Measurements from ENCODE around the gene TEPSIN. TPM values are rescaled to one million over a fixed set of nuclear protein-coding genes. Genes with fewer than 3 reads are reported as not detected.

TEPSIN gene
- total RNA-seq, 4 donors from 2014 or later = 19.5 to 31.6 (median 23.5) TPM

GRCh38 chr17:81217491-81217890 is 21.4 kb downstream of the TEPSIN start:
- no peak overlapping the region for H3K4me3 ChIP-seq
- TF ChIP-seq CTCF (IDR thresholded peaks at IDR 0.05) (no peak), EP300 (IDR thresholded peaks at IDR 0.05) (no peak), POLR2AphosphoS5 (IDR thresholded peaks at IDR 0.05) (no peak), POLR2A (IDR thresholded peaks at IDR 0.05; ENCODE audit: low read depth) (no peak)
- H3K4me1 ChIP-seq = peaks cover 14 to 15% (median 14%) of the 10 kb centered on the region in 4 donors
- H3K27ac ChIP-seq (replicated peaks in 1 of 4) = no peak overlapping the region
- WGBS = 87% methylated on average over 15 of the region's 18 CpGs
- intact Hi-C loops (cut with DNase I) = no loop called here
- no peaks in the 10 kb centered on the region for H3K27me3 ChIP-seq
- peaks cover 7 to 28% (median 13%) of the 10 kb centered on the region in 4 donors for H3K36me3 ChIP-seq
- no peaks in the 10 kb centered on the region for H3K9me3 ChIP-seq
- no peak for DNase-seq (ENCODE audit: extremely low spot score)

DNA sequence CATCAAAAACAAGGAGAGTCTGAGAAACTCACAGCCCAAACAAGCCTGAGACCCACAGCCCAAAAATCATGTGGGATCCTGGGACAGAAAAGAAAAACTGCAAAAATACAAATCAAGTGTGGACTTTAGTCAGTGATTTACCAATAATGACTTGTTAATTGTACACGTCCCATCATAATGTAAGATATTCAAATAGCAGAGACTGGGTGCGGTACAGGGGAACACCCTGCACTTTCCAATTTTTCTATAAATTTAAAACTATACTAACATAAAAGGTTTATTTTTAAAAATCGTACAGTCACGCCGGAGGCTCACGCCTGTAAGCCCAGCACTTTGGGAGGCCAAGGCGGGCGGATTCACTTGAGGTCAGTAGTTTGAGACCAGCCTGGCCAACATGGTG is 24.9 kb downstream of the TEPSIN start:
- Histone ChIP-seq H3K27ac (replicated peaks in 1 of 4) (no peak overlapping the region), H3K9me3 (no peaks in the 10 kb centered on the region), H3K4me1 (peaks cover 0 to 5% (median 0%) of the 10 kb centered on the region in 4 donors), H3K4me3 (no peak overlapping the region), H3K27me3 (no peaks in the 10 kb centered on the region), H3K36me3 (peaks cover 0 to 18% (median 4%) of the 10 kb centered on the region in 4 donors)
- intact Hi-C loops (cut with DNase I) = no loop called here
- TF ChIP-seq CTCF (IDR thresholded peaks at IDR 0.05) = no peak
- no peak for TF ChIP-seq POLR2AphosphoS5 (IDR thresholded peaks at IDR 0.05)
- TF ChIP-seq EP300 (IDR thresholded peaks at IDR 0.05) = no peak
- TF ChIP-seq POLR2A (IDR thresholded peaks at IDR 0.05; ENCODE audit: low read depth) = no peak
- 99% methylated on average over 8 of the region's 8 CpGs for WGBS
- DNase-seq (ENCODE audit: extremely low spot score) = no peak

DNA sequence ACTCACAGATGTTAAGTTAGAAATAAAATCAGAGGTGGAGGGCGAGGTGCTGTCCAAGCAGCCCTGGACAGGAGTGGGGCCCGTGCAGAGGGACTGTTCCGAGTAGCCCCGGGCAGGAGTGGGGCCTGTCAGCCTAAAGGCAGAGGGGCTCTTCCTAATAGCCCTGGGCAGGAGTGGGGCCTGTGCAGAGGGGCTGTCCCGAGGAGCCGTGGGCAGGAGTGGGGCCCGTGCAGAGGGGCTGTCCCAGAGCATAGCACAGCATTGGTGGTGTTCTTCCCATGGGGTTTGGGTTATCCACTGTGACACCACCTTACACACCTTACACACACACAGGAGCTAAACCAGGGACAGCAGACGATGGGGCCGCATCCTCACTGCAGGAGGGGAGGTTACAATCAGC is 26.5 kb downstream of the TEPSIN start:
- Histone ChIP-seq H3K4me3 (no peak overlapping the region), H3K4me1 (peaks cover 0 to 5% (median 0%) of the 10 kb centered on the region in 4 donors)
- 88% methylated on average over 9 of the region's 9 CpGs for WGBS

DNA sequence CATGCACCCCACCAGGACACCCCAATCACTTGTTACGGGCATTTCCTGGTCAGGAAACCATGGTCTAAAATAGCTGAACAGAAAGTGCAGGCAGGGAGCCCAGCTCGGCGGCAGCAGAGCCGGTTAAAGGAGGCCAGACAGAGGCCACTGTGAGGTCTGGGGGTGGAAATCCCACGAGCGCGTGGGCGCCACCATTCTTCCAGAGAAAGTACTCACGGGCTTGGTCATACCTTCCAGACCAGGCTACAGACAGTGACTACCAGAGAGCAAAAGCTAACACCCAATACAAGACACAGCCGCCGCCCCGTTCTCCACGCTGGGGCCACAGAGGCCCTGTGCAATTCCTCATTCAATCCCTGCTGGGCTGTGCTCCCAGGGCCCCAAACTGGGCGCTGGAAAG is 28.0 kb downstream of the TEPSIN start:
- WGBS = 72% methylated on average over 14 of the region's 14 CpGs
- Histone ChIP-seq H3K27ac (replicated peaks in 1 of 4) (no peak overlapping the region), H3K27me3 (no peaks in the 10 kb centered on the region), H3K9me3 (no peaks in the 10 kb centered on the region), H3K4me3 (no peak overlapping the region), H3K36me3 (peaks cover 0 to 24% (median 17%) of the 10 kb centered on the region in 4 donors), H3K4me1 (peaks cover 0 to 5% (median 0%) of the 10 kb centered on the region in 4 donors)
- intact Hi-C loops (cut with DNase I) = no loop called here
- TF ChIP-seq POLR2A (IDR thresholded peaks at IDR 0.05; ENCODE audit: low read depth) (no peak), POLR2AphosphoS5 (IDR thresholded peaks at IDR 0.05) (no peak), CTCF (IDR thresholded peaks at IDR 0.05) (no peak), EP300 (IDR thresholded peaks at IDR 0.05) (no peak)
- DNase-seq (ENCODE audit: extremely low spot score) = no peak

More for the DNA sequence above, 26.5 kb downstream of the TEPSIN start:
- no peak for DNase-seq (ENCODE audit: extremely low spot score)
- H3K27ac ChIP-seq (replicated peaks in 1 of 4) = no peak overlapping the region
- no peaks in the 10 kb centered on the region for H3K27me3 ChIP-seq
- TF ChIP-seq POLR2AphosphoS5 (IDR thresholded peaks at IDR 0.05) = no peak
- no peak for TF ChIP-seq CTCF (IDR thresholded peaks at IDR 0.05)
- TF ChIP-seq POLR2A (IDR thresholded peaks at IDR 0.05; ENCODE audit: low read depth) = no peak
- TF ChIP-seq EP300 (IDR thresholded peaks at IDR 0.05) = no peak
- H3K36me3 ChIP-seq = peaks cover 0 to 19% (median 11%) of the 10 kb centered on the region in 4 donors
- intact Hi-C loops (cut with DNase I) = no loop called here
- H3K9me3 ChIP-seq = no peaks in the 10 kb centered on the region

GRCh38 chr17:81210466-81210865 is 28.4 kb downstream of the TEPSIN start:
- no peak overlapping the region for H3K4me3 ChIP-seq
- H3K9me3 ChIP-seq = no peaks in the 10 kb centered on the region
- 86% methylated on average over 10 of the region's 10 CpGs for WGBS
- H3K27me3 ChIP-seq = no peaks in the 10 kb centered on the region
- no peak overlapping the region for H3K27ac ChIP-seq (replicated peaks in 1 of 4)
- intact Hi-C loops (cut with DNase I) = no loop called here
- H3K36me3 ChIP-seq = peaks cover 0 to 26% (median 17%) of the 10 kb centered on the region in 4 donors
- peaks cover 0 to 5% (median 0%) of the 10 kb centered on the region in 4 donors for H3K4me1 ChIP-seq
- no peak for TF ChIP-seq POLR2AphosphoS5 (IDR thresholded peaks at IDR 0.05)
- TF ChIP-seq POLR2A (IDR thresholded peaks at IDR 0.05; ENCODE audit: low read depth) = no peak
- TF ChIP-seq CTCF (IDR thresholded peaks at IDR 0.05) = no peak
- TF ChIP-seq EP300 (IDR thresholded peaks at IDR 0.05) = no peak
- no peak for DNase-seq (ENCODE audit: extremely low spot score)

Measured in esophagus muscularis mucosa (tissue), 4 donors.